A549 (cell line): ENCODE data around the gene TEX51.

ENCODE experiments used
- CBX2 ChIP-seq: fragments of 200-600 bp; sonication (generic); IDR thresholded peaks from 2 replicates; pipeline ENCODE4 v1.6.1; 2016; ENCODE audit warnings: low read depth, mild to moderate bottlenecking, borderline replicate concordance
- CTCF ChIP-seq: fragments of >200 bp; sonication (Bioruptor Twin); formaldehyde crosslinking; IDR thresholded peaks from 3 replicates; pipeline ENCODE4 v1.5.1; 2016
- ELK1 ChIP-seq: fragments of 150-350 bp; IDR thresholded peaks from 2 replicates; pipeline ENCODE4 v1.6.1; 2014; ENCODE audit warnings: low read depth, mild to moderate bottlenecking, low read length
- EP300 ChIP-seq, 2 experiments: fragments of >200 bp; sonication (Bioruptor Twin); formaldehyde crosslinking; IDR thresholded peaks; 2 replicates in 1 of 2; 3 replicates in 1 of 2; pipeline ENCODE4 v1.6.1; 2016 to 2017
- ESRRA ChIP-seq: fragments of 150-350 bp; IDR thresholded peaks from 2 replicates; pipeline ENCODE4 v1.6.1; 2014; ENCODE audit warnings: mild to moderate bottlenecking, low read length, borderline replicate concordance
- JUNB ChIP-seq: fragments of >200 bp; sonication (Bioruptor Twin); formaldehyde crosslinking; IDR thresholded peaks from 2 replicates; pipeline ENCODE4 v1.6.1; 2016
- MAFK ChIP-seq: fragments of 450-650 bp; IDR thresholded peaks from 2 replicates; pipeline ENCODE4 v1.6.1; 2014; ENCODE audit not compliant: partially characterized antibody
- POLR2A ChIP-seq: IDR thresholded peaks from 2 replicates; pipeline ENCODE4 v1.6.1; 2012; ENCODE audit warnings: mild to moderate bottlenecking, low read length
- RCOR1 ChIP-seq: fragments of 150-350 bp; IDR thresholded peaks from 2 replicates; pipeline ENCODE4 v1.6.1; 2014; ENCODE audit warnings: antibody characterized with exemption, low read length, low read depth
- TP53 ChIP-seq: fragments of 250-450 bp; sonication (Bioruptor Pico); IDR thresholded peaks from 2 replicates; pipeline ENCODE4 v1.5.0; 2021; ENCODE audit warnings: mild to moderate bottlenecking, moderate library complexity
- ZFP36 ChIP-seq: fragments of 450-650 bp; IDR thresholded peaks from 2 replicates; pipeline ENCODE4 v1.6.1; 2014; ENCODE audit warnings: borderline replicate concordance; ENCODE audit not compliant: partially characterized antibody

- TF ChIP-seq CTCF (no peak), EP300 (IDR thresholded peaks at IDR 0.05) (no peak), ESRRA (no peak), JUNB (no peak), MAFK (no peak), ZFP36 (no peak), ELK1 (no peak), CBX2 (no peak), POLR2A (no peak), RCOR1 (no peak), TP53 (no peak)
Measured at GRCh38 chr2:126857502-126857901, 41.2 kb upstream of the TEX51 start.
